Liver (tissue), 9 donors: ENCODE results near the gene HHAT. TPM values are rescaled to one million over a fixed set of nuclear protein-coding genes. Genes with fewer than 3 reads are reported as not detected.

Experiments
- DNase-seq: peaks from one replicate; pipeline ENCODE4 v3.0.0-alpha.2; 2017; ENCODE audit warnings: low spot score
- H3K27ac ChIP-seq, 2 donors: one replicate each; pipeline ENCODE4 v1.7.0; 2013; ENCODE audit warnings: inconsistent platforms in 2 of 2, low read length in 2 of 2, control low read depth in 1 of 2, low read depth in 1 of 2, mild to moderate bottlenecking in 1 of 2
- H3K27me3 ChIP-seq, 4 donors: one replicate each; pipeline versions ENCODE4 v1.6.1 to v1.7.0; 2013; ENCODE audit warnings: low read length in 3 of 4, inconsistent platforms in 1 of 4, mild to moderate bottlenecking in 1 of 4, moderate library complexity in 1 of 4; ENCODE audit not compliant: control insufficient read depth in 4 of 4, insufficient read depth in 4 of 4
- H3K36me3 ChIP-seq, 4 donors: one replicate each; pipeline versions ENCODE4 v1.6.1 to v1.7.0; 2013; ENCODE audit warnings: low read length in 3 of 4, mild to moderate bottlenecking in 3 of 4, low read depth in 1 of 4, moderate library complexity in 1 of 4; ENCODE audit not compliant: control insufficient read depth in 4 of 4, insufficient read depth in 3 of 4
- H3K4me1 ChIP-seq, 4 donors: one replicate each; pipeline versions ENCODE4 v1.6.1 to v1.7.0; 2013; ENCODE audit warnings: low read length in 3 of 4, mild to moderate bottlenecking in 3 of 4, moderate library complexity in 1 of 4; ENCODE audit not compliant: control insufficient read depth in 4 of 4, insufficient read depth in 4 of 4
- H3K4me3 ChIP-seq, 3 donors: one replicate each; pipeline versions ENCODE4 v1.6.1 to v1.7.0; 2013; ENCODE audit warnings: low read length in 3 of 3, control low read depth in 1 of 3, low read depth in 1 of 3, mild to moderate bottlenecking in 1 of 3
- H3K9ac ChIP-seq, 2 donors: one replicate each; pipeline ENCODE4 v1.7.0; 2013; ENCODE audit warnings: low read length in 2 of 2, mild to moderate bottlenecking in 2 of 2, moderate library complexity in 2 of 2, control low read depth in 1 of 2, low read depth in 1 of 2
- H3K9me3 ChIP-seq, 4 donors: one replicate each; pipeline versions ENCODE4 v1.6.1 to v1.7.0; 2013; ENCODE audit warnings: low read length in 3 of 4; ENCODE audit not compliant: control insufficient read depth in 4 of 4
- FOXA2 ChIP-seq: IDR thresholded peaks from 2 replicates; pipeline ENCODE4 v1.6.1; 2016; ENCODE audit warnings: antibody characterized with exemption
- GABPA ChIP-seq, 2 donors: IDR thresholded peaks in 1 of 2; conservative IDR thresholded peaks in 1 of 2; 2 replicates each; pipeline ENCODE4 v1.6.1; 2016; ENCODE audit warnings: antibody characterized with exemption in 2 of 2, mild to moderate bottlenecking in 1 of 2, moderate library complexity in 1 of 2
- HNF4A ChIP-seq, 2 donors: conservative IDR thresholded peaks; 2 replicates each; pipeline ENCODE4 v1.6.1; 2016; ENCODE audit warnings: antibody characterized with exemption in 2 of 2, mild to moderate bottlenecking in 2 of 2
- HNF4G ChIP-seq: IDR thresholded peaks from 2 replicates; pipeline ENCODE4 v1.6.1; 2016; ENCODE audit warnings: antibody characterized with exemption
- JUND ChIP-seq, 2 donors: IDR thresholded peaks; 2 replicates each; pipeline ENCODE4 v1.6.1; 2016; ENCODE audit warnings: antibody characterized with exemption in 2 of 2
- NR2F2 ChIP-seq: IDR thresholded peaks from 2 replicates; pipeline ENCODE4 v1.6.1; 2016; ENCODE audit warnings: antibody characterized with exemption
- RAD21 ChIP-seq, 2 donors: IDR thresholded peaks; 2 replicates each; pipeline ENCODE4 v1.6.1; 2016; ENCODE audit warnings: antibody characterized with exemption in 2 of 2, mild to moderate bottlenecking in 2 of 2
- RXRA ChIP-seq, 2 donors: IDR thresholded peaks; 2 replicates each; pipeline ENCODE4 v1.6.1; 2017 to 2018; ENCODE audit warnings: antibody characterized with exemption in 2 of 2, mild to moderate bottlenecking in 1 of 2
- TAF1 ChIP-seq: conservative IDR thresholded peaks from 2 replicates; pipeline ENCODE4 v1.6.1; 2016; ENCODE audit warnings: antibody characterized with exemption, mild to moderate bottlenecking
- YY1 ChIP-seq: IDR thresholded peaks from 2 replicates; pipeline ENCODE4 v1.6.1; 2016; ENCODE audit warnings: antibody characterized with exemption, mild to moderate bottlenecking
- WGBS: extraction: QIAGEN DNeasy Blood & Tissue Kit; methylation state at CpG from one replicate; pipeline ENCODE4 v1.1.7; 2013; 5-methylcytosine and 5-hydroxymethylcytosine counted together
- polyA plus RNA-seq, 2 donors: library from polyadenylated mRNA; stranded (reverse) in 1 of 2; unstranded in 1 of 2; fragments of 200-250 nt in 1 of 2; fragments of >200 nt in 1 of 2; fragmentation: Nextera tagmentation in 1 of 2; extraction: Ambion mirVana in 1 of 2; gene quantifications; one replicate each; pipeline versions ENCODE4 v1.2.1 to v1.2.3, GENCODE V29; 2013 to 2015
- total RNA-seq, 2 donors: library from RNA; depleted of rRNA; stranded (reverse); fragments of >200 nt; gene quantifications; one replicate each; pipeline ENCODE4 v1.2.3, GENCODE V29; 2014
- TF ChIP-seq, protein P1 (sequence below): fragments of 150-350 bp; IDR thresholded peaks from 2 replicates; pipeline ENCODE4 v1.5.1; 2017; ENCODE audit warnings: improper control_type of control experiment, low read depth, low read length; ENCODE audit not compliant: missing input control
- TF ChIP-seq, protein P2 (sequence below): IDR thresholded peaks from 2 replicates; pipeline ENCODE4 v1.6.1; 2016; ENCODE audit warnings: antibody characterized with exemption
- TF ChIP-seq, protein P3 (sequence below): IDR thresholded peaks from 2 replicates; pipeline ENCODE4 v1.6.1; 2016; ENCODE audit warnings: antibody characterized with exemption
- TF ChIP-seq, protein P4 (sequence below): IDR thresholded peaks from 2 replicates; pipeline ENCODE4 v1.6.1; 2016; ENCODE audit warnings: antibody characterized with exemption, mild to moderate bottlenecking
- donor health status: healthy.
- donor health status: healthy.
- donor health status: healthy.
- donor health status: healthy.
- donor health status: healthy.

The HHAT gene
- total and polyA plus RNA-seq, 4 donors = 1.3 to 2.2 (median 1.6) TPM

DNA sequence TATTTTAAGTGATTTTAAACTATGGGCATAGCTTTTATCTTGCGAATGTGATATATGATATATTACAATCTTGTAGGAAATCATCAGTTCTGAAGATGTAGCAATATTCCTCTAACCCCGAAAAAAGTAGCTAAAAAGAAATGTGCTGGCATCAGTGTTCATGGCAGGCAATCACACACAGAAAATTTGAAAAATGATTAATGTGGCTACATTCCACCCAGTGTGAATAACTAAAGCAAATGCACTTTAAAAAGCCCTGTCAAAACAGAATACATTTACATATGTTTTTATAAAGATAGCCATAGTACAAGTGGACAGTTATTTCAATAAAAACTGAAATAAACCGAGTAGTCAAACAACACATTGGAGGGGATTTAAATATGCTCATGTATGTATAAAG, 260.2 kb downstream of the HHAT start:
- no peak for DNase-seq
- WGBS = 95% methylated on average over 3 of the region's 3 CpGs
- H3K36me3 ChIP-seq = no peaks in the 10 kb centered on the region
- no peaks in the 10 kb centered on the region for H3K4me1 ChIP-seq
- no peak overlapping the region for H3K27ac ChIP-seq
- no peak overlapping the region for H3K9ac ChIP-seq
- no peaks in the 10 kb centered on the region for H3K9me3 ChIP-seq
- TF ChIP-seq, protein P1, sequence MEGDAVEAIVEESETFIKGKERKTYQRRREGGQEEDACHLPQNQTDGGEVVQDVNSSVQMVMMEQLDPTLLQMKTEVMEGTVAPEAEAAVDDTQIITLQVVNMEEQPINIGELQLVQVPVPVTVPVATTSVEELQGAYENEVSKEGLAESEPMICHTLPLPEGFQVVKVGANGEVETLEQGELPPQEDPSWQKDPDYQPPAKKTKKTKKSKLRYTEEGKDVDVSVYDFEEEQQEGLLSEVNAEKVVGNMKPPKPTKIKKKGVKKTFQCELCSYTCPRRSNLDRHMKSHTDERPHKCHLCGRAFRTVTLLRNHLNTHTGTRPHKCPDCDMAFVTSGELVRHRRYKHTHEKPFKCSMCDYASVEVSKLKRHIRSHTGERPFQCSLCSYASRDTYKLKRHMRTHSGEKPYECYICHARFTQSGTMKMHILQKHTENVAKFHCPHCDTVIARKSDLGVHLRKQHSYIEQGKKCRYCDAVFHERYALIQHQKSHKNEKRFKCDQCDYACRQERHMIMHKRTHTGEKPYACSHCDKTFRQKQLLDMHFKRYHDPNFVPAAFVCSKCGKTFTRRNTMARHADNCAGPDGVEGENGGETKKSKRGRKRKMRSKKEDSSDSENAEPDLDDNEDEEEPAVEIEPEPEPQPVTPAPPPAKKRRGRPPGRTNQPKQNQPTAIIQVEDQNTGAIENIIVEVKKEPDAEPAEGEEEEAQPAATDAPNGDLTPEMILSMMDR = no peak
- TF ChIP-seq YY1 = no peak
- no peak overlapping the region for H3K4me3 ChIP-seq
- H3K27me3 ChIP-seq = no peaks in the 10 kb centered on the region

DNA sequence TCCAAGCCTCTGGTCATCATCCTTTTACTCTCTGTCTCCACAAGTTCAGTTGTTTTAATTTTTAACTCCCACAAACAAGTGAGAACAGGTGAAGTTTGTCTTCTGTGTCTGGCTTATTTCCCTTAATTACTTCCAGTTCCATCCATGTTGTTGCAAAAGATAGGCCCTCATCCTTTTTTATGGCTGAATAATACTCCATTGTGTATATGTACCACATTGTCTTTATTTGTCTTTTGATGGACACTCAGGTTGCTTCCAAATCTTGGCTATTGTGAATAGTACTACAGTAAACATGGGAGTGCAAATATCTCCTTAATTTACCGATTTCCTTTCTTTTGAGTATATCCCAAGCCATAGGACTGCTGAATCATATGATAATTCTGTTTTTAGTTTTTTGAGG, 262.5 kb downstream of the HHAT start:
- TF ChIP-seq HNF4A (conservative IDR thresholded peaks at IDR 0.05) (no peak), GABPA (IDR thresholded peaks at IDR 0.05 in 1 of 2, conservative IDR thresholded peaks at IDR 0.05 in 1 of 2) (no peak), RXRA (IDR thresholded peaks at IDR 0.05) (no peak), RAD21 (IDR thresholded peaks at IDR 0.05) (no peak), YY1 (no peak), NR2F2 (no peak), JUND (IDR thresholded peaks at IDR 0.05) (no peak)
- TF ChIP-seq, protein P2, sequence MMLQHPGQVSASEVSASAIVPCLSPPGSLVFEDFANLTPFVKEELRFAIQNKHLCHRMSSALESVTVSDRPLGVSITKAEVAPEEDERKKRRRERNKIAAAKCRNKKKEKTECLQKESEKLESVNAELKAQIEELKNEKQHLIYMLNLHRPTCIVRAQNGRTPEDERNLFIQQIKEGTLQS = no peak
- TF ChIP-seq, protein P3, sequence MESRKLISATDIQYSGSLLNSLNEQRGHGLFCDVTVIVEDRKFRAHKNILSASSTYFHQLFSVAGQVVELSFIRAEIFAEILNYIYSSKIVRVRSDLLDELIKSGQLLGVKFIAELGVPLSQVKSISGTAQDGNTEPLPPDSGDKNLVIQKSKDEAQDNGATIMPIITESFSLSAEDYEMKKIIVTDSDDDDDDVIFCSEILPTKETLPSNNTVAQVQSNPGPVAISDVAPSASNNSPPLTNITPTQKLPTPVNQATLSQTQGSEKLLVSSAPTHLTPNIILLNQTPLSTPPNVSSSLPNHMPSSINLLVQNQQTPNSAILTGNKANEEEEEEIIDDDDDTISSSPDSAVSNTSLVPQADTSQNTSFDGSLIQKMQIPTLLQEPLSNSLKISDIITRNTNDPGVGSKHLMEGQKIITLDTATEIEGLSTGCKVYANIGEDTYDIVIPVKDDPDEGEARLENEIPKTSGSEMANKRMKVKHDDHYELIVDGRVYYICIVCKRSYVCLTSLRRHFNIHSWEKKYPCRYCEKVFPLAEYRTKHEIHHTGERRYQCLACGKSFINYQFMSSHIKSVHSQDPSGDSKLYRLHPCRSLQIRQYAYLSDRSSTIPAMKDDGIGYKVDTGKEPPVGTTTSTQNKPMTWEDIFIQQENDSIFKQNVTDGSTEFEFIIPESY = no peak
- H3K27ac ChIP-seq = no peak overlapping the region
- H3K4me1 ChIP-seq = no peaks in the 10 kb centered on the region
- no peaks in the 10 kb centered on the region for H3K27me3 ChIP-seq
- H3K4me3 ChIP-seq = no peak overlapping the region
- H3K9ac ChIP-seq = no peak overlapping the region
- H3K9me3 ChIP-seq = no peaks in the 10 kb centered on the region
- no peak for DNase-seq
- 93% methylated on average over 1 of the region's 1 CpG for WGBS
- H3K36me3 ChIP-seq = no peaks in the 10 kb centered on the region

DNA sequence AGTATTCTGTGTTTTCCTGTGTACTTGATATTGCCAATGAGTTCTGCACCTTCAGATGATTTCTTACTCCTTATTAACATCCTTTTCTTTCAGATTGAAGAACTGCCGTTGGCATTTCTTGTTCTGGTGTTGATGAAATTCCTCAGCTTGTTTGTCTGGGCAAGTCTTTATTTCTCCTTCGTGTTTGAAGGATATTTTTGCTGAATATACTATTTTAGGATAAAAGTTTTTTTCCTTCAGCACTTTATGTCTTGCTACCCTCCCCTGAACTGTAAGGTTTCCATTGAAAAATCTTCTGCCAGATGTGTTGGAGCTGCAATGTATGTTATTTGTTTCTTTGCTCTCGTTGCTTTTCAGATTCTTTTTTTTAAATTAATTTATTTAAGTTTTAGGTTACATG, 265.9 kb downstream of the HHAT start:
- Histone ChIP-seq H3K4me1 (no peaks in the 10 kb centered on the region), H3K9ac (no peak overlapping the region), H3K4me3 (no peak overlapping the region), H3K27me3 (no peaks in the 10 kb centered on the region), H3K9me3 (no peaks in the 10 kb centered on the region), H3K27ac (no peak overlapping the region), H3K36me3 (no peaks in the 10 kb centered on the region)
- 55% methylated on average over 3 of the region's 3 CpGs for WGBS
- no peak for DNase-seq
- TF ChIP-seq NR2F2 (no peak), RAD21 (IDR thresholded peaks at IDR 0.05) (no peak), FOXA2 (no peak), JUND (IDR thresholded peaks at IDR 0.05) (no peak), YY1 (no peak), HNF4A (conservative IDR thresholded peaks at IDR 0.05) (no peak), RXRA (IDR thresholded peaks at IDR 0.05) (no peak), TAF1 (no peak), GABPA (IDR thresholded peaks at IDR 0.05 in 1 of 2, conservative IDR thresholded peaks at IDR 0.05 in 1 of 2) (no peak), HNF4G (no peak)
- TF ChIP-seq, protein P3 = no peak
- TF ChIP-seq, protein P4, sequence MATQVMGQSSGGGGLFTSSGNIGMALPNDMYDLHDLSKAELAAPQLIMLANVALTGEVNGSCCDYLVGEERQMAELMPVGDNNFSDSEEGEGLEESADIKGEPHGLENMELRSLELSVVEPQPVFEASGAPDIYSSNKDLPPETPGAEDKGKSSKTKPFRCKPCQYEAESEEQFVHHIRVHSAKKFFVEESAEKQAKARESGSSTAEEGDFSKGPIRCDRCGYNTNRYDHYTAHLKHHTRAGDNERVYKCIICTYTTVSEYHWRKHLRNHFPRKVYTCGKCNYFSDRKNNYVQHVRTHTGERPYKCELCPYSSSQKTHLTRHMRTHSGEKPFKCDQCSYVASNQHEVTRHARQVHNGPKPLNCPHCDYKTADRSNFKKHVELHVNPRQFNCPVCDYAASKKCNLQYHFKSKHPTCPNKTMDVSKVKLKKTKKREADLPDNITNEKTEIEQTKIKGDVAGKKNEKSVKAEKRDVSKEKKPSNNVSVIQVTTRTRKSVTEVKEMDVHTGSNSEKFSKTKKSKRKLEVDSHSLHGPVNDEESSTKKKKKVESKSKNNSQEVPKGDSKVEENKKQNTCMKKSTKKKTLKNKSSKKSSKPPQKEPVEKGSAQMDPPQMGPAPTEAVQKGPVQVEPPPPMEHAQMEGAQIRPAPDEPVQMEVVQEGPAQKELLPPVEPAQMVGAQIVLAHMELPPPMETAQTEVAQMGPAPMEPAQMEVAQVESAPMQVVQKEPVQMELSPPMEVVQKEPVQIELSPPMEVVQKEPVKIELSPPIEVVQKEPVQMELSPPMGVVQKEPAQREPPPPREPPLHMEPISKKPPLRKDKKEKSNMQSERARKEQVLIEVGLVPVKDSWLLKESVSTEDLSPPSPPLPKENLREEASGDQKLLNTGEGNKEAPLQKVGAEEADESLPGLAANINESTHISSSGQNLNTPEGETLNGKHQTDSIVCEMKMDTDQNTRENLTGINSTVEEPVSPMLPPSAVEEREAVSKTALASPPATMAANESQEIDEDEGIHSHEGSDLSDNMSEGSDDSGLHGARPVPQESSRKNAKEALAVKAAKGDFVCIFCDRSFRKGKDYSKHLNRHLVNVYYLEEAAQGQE = no peak
- TF ChIP-seq, protein P2 = no peak
- TF ChIP-seq, protein P1 = no peak
